ENCODE measurements around the gene UQCRC2.

DNA sequence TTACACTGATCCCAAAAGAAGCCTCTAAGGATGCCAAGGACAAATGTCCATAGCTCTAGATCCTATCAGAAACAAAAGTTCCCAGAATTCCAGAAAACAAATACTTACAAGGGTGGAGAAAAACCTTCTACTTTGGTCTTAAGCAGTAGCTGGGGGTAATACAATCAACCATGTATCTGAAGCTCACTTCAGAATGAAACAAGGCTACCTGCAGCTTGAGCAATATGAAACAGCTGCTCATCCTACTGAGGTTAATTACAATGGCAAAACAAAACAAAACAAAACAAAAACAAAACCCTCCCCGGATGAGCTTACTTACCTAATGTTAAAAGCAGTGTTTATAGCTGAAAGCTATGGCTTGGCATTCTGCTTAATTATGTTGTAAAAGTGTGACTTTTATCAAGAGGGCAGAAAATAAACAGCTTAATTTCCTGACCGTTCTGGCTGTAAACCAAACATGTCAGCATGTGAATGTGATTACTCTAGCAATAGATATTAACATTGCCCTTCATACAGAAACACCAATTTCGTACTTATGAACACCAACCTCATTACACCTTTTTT is 37.3 kb downstream of the UQCRC2 start:
- TF ChIP-seq, protein P1, sequence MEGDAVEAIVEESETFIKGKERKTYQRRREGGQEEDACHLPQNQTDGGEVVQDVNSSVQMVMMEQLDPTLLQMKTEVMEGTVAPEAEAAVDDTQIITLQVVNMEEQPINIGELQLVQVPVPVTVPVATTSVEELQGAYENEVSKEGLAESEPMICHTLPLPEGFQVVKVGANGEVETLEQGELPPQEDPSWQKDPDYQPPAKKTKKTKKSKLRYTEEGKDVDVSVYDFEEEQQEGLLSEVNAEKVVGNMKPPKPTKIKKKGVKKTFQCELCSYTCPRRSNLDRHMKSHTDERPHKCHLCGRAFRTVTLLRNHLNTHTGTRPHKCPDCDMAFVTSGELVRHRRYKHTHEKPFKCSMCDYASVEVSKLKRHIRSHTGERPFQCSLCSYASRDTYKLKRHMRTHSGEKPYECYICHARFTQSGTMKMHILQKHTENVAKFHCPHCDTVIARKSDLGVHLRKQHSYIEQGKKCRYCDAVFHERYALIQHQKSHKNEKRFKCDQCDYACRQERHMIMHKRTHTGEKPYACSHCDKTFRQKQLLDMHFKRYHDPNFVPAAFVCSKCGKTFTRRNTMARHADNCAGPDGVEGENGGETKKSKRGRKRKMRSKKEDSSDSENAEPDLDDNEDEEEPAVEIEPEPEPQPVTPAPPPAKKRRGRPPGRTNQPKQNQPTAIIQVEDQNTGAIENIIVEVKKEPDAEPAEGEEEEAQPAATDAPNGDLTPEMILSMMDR (IDR thresholded peaks at IDR 0.05; ENCODE audit: low read depth, low read length): no peak
- TF ChIP-seq, protein P2, sequence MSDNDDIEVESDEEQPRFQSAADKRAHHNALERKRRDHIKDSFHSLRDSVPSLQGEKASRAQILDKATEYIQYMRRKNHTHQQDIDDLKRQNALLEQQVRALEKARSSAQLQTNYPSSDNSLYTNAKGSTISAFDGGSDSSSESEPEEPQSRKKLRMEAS (IDR thresholded peaks at IDR 0.05; ENCODE audit: low read depth, low read length): no peak

All from NB4 (cell line).